HG03457 (cell line): ENCODE data around the gene TIAM2.

ENCODE experiments used
- ATAC-seq: cut with Tn5 transposase; IDR thresholded peaks from one replicate; pipeline ENCODE4 v1.9.1; 2021; ENCODE audit warnings: moderate number of reproducible peaks; ENCODE audit not compliant: unreplicated experiment

Gene TIAM2

DNA sequence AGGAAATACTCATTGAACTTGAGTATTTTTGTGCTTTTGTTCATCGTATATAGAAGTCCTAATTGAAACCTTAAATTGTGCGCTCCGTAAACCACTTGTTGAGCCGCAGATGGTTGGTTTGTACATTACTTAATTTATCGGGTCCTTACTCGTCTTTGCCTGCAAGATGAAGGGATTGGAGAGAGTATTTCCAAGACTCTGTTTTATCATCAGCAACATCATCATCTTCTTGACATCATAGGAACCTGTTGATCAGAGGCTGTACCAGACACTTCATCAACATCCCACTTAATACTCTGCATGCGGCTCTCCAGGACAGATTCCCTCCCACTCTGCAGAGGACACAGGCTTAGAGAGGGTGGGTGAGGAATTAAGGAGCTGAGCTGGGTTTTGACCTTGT is 28.6 kb downstream of the TIAM2 start:
- no peak for ATAC-seq

DNA sequence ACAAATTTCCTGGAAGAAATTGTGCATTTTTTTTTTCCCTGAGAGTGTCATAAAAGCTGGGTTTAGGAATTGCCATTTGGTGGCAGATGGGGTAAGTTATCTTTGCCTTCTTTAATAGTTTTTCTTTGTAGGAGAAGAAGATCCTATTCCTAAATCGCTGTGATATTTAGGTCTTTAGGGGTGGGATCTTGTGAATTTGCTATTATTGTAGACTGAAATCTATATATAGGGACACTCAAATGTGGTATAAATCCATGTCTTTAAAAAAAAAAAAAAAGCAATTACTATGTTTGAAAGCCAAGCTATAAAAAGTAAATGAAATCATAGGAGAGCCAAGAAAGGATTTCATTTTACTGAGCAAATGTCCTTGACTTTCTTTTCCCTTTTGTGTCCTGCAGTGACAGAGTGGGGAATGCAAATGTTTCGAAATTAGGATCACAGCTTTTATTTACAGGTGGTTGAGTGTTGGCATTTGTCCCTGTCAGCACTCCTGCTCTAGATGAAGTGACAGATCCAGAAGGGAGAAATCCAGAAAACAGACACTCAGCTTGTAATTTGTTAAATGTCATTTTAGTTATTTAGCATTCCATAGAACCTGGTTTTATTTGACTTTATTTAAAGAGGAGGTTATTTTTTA is 29.4 kb downstream of the TIAM2 start:
- no peak for ATAC-seq

DNA sequence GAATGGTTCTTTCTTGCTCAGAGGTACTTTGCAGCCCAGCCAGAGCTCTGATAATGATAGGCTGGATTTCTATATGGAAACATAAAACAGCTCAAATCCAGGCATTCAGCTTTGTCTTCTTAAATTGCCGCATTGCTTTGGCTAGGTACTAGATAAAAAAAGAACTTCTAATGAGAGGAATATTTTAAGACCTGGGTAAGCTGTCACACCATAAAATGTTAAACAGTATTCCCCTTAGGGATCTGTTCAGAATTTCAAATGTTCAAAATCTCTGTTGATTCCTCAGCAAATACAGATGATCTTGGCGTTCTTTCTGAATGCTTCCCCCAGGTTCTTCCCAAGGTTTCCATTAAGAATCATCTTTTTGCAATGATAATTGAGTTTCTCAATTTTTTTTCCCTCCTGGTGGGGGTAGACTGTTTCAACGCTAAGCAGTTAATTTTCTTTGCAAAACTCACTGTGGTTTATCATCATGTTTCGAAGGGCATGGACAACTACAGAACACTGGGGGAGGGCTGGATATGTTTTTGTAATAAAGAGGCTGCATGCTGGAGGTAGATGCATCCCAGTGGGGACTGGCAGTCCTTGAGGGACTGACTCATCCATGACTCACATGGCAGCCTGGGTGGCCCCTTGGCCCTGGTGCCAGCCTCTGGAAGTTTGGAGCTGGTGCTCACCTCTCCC is 31.0 kb downstream of the TIAM2 start:
- no peak for ATAC-seq

DNA sequence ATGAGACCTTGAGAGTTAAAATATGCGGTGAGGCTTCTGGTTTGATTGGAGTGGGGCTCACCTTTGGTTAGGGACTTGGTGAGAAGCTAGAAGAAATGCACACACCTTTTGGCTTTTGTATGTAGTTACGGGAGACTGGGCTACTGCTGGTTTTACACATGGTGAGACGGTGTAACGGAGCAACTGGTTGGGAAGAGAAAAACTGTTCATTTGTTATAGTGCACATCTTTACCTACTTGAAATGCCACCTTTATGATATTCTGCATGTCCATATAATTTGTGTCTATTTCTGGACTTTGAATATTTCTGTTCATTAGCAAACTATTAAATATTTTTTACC is 31.6 kb downstream of the TIAM2 start:
- ATAC-seq, result no peak

DNA sequence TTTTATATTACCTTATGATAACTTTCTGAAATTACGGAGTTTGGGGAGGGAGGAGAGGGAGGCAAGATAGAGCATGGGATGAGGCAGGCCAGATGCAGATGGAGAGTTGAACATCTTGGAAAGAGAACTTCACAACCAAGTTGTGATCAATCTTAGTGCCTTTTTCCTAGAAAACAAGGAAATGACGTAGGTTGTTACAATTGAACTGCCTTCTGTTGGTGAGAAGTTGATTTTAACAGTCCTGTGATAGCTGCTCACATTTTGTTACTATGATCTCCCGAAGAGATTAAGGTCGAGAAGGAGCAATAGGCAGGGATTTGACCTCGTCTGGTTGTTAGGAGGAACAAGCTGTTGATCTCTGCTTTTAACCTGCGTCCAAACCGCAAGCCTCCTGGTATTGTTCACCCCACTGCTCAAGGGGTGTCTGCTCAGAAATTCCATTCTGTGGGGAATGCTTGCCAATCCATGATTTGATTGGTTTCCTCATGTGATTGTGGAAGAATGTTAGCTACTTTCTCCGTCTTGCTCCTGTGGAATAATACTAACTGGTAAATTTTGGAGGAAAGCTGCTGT is 35.1 kb downstream of the TIAM2 start:
- ATAC-seq, result no peak

DNA sequence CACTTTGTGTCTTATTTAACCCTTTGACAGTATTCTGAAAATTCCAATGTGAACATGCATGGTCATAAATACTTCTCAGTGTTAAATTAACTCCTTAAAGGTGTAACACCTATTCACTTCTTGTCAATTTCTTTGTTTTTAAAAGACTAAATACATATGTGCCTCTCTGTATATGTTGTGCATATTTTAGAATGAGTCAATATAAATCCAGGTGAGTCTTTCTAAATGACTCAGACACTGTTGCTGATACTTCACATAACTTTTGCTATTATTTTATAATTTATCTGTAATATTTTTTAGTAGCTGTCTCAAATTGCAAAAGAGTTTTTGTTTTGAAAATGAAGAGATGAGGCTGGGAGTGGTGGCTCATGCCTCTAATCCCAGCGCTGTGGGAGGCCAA is 36.0 kb downstream of the TIAM2 start:
- ATAC-seq, result no peak

DNA sequence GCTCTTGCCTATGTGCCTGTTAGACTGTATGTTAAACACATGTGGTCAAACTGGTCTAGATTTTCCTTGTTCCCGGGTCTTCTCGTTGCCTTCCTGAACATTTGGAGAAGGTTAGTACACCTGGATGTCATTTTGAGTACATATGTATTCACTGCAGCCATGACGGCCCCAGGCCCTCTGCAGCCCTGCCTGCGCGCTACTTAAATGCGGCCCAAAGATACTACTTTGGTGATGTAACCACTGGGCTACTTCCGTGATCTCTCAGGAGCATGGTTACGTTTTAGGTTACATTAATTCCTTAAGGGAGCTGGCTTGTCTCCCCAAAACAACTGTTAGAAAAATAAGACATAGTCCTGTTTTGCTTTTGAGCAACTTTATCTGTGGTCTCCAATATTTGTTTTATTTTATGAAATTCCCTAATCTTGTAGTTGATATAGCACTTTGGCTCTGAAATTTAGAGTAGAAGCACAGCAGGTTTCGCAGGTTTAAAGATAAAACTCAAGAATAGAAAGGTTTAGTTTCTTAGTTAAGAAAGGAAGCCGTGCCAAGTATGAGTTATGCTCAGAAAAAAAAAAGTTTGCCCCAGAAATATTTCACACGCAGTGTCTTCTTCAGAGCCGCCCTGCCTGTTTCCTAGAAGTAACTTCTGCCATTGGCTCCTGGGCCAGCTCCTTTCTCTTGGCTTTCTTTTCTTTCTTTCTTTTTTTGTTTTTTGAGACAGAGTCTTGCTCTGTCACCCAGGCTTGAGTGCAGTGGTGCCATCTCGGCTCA is 38.1 kb downstream of the TIAM2 start:
- no peak for ATAC-seq

DNA sequence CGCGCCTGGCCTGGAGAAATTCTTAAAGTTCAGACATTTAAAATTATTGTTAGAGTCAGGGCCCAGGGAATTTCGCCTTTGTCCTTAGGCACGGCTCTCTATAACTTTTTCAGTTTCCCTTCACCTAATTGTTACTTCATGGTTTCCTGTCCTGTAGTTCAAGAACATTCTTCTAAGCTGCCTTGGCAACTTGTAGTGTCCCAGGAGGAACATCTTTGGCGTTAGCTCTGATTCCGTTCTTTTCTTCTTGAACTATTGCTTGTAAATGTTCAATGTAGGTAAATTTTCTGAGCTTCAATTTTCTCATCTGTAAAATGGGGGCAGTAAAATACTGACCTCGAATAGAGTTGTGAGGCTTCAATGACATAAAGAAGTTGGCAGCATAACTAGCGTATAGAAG is 41.8 kb downstream of the TIAM2 start:
- ATAC-seq, result no peak

DNA sequence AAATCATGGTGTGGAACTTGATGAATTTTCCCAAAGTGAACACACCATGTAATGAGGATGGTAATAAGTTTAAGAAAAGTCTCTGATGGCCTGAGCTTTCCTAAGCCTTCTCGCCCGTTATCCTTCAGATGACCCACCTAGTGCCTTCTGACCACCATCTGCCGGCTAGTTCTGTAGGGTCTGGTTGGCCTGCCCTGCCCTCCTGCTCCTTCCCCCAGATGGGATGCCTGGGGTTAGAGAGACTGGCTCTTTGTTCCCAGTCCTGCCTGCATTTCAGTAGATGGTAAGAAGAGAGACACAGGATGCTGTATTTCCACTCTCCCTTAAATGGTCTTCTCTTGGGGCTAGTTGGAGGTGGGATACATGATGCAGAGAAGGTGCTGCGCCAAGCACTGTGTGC is 43.0 kb downstream of the TIAM2 start:
- no peak for ATAC-seq

DNA sequence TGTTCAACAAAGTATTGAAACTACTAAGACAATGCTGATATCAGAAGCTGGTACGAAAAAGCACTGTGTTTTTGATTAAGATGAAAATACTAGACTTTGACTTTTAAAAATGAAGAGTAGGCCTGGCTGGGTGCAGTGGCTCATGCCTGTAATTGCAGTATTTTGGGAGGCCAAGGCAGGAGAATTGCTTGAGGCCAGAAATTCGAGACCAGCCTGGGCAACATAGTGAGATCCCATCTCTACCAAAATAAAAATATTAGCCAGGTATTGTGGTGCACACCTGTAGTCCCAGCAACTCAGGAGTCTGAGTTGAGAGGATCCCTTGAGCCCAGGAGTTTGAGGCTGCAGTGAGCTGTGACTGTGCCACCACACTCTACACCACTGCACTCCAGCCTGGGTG is 43.4 kb downstream of the TIAM2 start:
- no peak for ATAC-seq

DNA sequence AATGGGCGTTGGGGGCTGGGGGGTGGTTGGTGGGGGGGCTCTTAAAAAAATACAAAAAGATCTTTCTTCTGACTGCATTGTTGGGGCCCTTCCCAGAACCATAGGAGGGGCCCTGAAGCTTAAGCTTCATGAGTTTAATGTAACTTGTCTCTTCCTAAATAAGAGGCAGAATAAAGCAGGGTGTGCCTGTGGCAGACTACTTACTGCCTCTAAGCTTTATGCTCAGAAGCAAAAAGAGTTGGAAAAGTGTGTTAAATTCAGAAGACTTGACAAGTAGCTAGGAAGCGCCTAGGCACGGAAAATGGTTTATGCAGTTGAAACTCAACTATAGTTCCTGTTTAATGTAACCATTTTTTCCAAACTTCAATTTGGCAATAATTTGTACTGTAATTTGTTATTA is 44.5 kb downstream of the TIAM2 start:
- ATAC-seq, result no peak

DNA sequence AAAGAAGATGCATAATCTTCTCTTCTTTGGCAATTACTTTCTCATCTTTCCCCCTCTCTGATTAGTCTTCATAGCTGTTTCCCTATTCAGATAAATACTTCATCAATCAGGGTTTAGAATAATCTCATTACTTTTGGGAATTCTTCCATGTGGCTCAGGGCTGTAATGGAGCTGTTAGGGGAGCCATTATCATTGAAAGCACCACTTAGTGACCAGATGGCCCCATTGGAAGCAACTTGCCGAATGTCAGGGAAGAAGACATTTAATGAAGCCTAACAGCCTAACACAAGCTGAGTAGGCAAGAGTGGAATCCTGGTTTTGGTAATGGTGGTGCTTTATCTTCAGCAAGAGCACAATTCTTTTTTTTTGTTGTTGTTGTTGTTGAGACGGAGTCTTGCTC is 45.0 kb downstream of the TIAM2 start:
- no peak for ATAC-seq

DNA sequence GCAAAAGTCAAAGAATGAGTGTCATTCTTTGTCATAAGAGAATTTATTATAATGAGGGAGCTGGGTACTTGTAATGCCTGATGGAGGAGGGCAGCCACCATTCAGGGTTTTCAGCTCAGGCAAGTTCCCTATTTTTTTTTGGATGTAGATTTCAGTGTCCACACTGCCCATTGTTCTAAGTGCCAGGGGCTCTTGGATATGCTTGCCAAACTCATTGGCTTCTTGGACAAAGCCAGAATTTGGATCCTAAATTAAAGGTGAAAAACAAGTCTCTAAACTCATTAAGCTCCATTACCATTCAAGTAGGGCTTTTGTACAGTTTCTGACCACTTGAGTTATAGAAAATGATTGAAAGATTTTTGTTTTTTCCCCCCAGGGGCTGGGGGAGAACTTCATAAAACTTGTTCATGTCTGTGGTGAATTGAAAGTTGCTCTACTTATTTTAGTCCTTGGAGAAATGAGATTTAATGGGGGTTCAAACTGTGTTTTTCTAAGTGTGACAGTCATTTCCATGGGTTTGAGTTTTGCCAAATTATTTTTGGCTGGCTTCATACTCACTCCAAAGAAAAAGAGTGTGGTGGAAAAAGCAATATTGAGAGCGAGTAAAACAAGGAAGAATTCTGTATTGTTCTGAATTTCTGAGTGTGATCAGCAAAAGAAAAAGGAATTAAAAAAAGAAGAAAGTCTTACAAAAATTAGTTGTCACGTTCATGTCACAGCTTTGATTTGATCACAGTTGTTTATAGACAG is 46.0 kb downstream of the TIAM2 start:
- no peak for ATAC-seq

DNA sequence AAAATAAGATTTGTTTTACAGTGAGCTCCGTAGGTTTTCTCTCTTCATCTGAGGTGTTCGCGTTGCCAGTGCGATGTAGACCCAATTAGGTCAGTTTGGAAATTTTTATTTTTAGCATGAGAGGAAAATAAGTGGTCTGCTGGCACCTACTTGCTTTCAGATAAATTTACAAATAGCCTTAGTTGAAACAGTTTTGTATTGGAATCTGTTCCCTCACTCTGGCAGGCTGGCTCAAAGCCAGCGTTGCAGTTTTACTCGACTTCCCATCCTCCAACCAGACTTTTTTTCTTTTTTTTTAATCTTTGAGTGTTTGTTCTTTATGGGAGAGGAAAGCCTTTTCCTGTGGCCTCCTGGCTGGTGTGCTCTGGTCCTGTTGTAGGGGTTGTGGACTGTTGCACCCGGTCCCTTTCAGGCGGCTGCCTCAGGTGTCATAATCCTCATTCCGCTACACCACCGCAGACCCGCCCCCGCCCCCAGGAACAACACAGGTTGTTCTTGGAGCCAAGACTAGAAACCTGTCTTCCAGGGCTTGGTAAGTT is 46.7 kb downstream of the TIAM2 start:
- no peak for ATAC-seq

DNA sequence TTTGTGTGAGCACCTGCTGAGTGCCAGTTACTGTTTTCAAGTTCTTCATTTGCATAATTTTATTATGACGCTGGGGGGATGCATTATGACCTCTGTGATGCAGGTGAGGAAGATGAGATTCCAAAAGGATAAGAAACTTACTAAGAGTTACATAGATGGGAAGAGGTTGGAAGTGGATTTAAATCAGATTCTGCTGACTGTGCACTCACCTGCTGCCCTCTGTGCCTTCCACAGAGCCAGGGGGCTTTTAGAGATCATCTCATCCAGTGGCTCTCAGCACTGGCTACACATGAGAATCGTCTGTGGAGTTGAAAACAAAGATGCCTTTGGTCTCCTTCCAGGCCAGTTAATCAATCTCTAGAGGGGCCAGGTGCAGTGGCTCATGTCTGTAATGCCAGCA is 47.9 kb downstream of the TIAM2 start:
- ATAC-seq, result no peak

DNA sequence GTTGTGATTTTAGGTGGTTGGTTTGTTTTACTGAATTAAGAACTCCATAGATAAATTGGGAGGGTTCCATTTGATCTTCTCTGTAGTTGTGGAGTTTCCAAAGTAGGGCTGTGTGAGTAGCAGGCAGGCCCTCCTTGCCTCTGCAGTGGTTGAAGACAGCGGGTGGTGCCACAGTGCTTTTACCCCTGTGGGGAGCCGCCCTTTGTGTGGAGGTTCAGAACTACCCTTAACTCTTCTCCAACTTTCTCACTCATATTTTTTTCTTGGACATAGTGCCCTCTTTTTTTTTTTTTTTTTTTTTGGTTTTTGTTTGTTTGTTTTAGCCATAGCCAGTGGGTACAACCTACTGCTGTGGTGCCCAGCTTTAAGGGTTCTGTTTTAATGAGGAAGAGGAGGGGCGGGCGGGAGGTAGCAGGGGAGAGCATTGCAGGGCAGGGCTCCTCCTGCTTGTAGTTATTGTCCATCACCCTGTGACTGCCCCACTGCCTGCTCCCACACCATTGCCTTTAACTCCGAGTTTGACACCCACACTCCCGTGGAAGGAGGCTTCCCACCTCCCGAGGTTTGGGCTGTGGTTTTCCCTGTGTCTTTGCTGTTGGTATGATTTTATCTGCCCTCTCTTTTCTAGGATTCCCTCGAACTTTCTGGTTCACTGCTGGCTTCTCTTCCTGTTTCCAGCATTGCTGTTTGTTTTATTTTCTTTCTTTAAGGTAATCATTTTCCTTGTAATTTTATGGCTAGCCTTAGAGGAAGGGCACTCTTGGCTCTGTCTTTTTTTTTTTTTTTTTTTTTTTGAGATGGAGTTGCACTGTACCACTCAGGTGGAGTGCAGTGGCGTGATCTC is 50.7 kb downstream of the TIAM2 start:
- no peak for ATAC-seq

DNA sequence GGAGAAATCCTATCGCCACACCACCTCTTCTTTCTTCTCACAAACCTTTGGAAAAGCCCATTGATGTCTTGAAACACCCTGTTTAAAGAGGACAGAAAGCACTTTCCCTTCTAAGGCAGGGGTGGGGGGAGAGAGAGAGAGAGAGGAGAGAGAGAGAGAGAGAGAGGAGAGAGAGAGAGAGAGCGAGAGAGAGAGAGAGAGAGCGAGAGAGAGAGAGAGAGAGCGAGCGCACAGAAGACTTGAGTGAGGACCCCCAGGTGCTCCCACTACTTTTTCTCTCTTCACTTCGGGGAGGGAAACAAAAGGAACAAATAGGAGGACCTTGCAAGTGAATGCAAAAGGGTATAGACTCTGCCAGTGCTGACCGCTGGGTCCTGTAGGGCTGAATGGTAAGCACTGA is 52.4 kb downstream of the TIAM2 start:
- ATAC-seq, result no peak

DNA sequence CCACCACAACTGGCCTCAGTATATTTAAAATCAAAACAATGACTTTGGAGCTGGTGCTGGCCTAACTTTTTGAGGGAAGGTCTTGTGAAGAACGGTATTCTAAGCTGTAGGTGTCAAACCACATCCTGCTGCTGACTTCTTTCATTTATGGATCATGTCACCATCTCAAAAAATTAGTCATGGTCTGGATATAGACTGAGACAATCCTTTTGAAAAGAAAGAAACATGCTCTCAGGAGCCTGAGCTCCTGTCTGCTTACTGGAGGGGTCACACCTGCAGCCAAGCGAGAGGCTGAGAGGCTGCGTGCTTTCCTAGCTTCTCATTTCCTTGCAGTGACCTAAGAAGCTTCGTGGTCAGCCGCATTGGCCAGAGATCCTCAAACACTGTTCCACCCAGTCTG is 55.2 kb downstream of the TIAM2 start:
- ATAC-seq, result peak; percentile 86

DNA sequence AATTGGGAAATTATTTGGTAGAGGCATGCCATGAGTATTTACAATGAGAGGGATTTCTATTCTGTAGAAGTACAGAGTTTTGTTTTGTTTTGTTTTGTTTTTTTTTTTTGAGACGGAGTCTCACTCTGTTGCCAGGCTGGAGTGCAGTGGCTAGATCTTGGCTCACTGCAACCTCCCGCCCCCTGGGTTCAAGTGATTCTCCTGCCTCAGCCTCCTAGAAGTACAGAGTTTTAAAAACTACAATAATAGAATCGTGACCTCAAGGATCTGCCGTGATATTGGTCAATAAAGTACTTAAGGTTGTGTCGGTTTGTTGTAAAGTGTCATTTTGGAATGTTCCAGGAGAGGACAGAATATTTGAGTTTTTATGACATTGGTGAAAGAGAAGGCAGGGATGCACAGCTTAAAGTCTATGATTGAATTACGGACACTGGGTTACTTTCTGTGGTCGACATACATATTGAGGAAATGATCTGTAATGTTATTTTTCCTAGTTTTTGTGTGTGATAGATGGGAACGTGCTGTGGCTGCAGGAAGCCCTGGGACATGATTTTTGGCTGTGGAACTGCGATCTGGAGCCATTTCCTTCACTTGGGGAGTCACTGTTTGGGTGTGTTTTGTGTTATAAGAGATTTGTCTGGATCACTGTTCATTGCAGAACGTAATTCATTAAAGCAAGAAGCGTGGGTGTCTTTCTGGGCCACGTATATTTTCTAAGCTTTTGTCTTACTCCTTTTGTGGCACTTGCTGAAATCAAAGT is 59.6 kb downstream of the TIAM2 start:
- no peak for ATAC-seq
